Stimulated activated CD4-positive, alpha-beta T cell treated with anti-CD3 and anti-CD28 coated beads, Interleukin-1b, Interleukin-23, amount 100 ng/mL, for 1 hour (primary cell): ENCODE results near the gene DIPK1B.

ENCODE experiments used
- DNase-seq, 2 donors: peaks; one replicate each; pipeline ENCODE4 v3.0.0-alpha.2; 2020; ENCODE audit warnings: low read depth in 2 of 2

Gene DIPK1B

GRCh38 chr9:136766410-136767120 lies 54.2 kb downstream of the DIPK1B start:
- DNase-seq: peak in 1 of 2 donors; percentile 23

DNA sequence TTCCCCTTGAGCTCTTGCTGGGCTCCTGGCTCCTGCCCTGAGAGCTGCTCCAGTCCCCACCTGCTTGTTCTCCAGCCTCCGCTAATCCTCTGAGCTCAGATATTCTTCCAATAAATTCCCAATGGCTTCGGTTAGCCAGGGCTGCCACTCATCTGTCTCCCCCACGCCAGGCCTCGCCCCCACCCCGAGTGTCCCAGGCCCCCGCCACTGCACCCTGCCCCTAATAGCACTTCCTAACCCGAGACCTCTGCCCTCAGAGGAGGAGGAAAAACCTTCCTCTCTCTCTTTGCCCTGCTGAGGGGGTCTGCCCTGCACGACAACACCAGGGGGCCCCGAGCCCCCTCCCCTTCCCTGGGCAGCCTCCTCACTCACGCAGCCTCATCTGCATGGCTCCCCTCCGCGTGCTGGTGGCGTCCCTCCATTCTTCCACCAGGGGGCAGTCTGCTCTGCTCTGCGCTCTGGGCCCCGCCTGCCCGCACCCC lies 57.4 kb downstream of the DIPK1B start:
- no peak for DNase-seq

- no peak for DNase-seq
These were observed 59.6 kb downstream of the DIPK1B start for GRCh38 chr9:136771907-136772415.

DNA sequence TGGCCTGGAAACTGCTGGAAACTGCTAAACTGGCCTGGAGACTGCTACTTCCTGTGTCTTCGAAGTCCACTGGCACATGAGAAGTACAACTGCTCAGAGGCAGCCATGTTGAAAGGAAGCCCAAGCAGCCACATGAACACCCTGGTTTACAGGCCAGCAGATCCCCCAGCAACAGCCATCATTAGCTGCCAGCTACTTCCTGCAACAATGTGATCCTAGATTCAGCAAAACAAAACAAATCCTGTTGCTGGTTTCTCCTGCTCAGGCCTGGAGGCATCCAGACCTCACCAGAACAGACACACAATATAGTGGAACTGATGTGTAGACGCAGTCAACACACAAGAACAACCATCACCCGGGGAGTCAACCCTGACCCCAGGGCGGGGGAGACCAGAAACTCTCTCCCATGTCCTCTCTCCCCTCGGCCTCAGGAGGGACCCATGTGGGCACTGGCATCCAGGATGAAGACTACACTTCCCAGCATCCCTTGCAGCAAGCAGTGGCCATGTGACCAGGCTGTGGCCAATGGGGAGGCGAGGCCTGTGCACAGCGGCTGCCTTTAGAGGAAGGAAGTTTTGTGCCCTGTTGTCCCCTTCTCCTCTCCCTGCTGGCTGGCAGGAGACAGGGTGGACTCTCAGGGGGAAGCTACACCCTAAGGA lies 61.1 kb downstream of the DIPK1B start:
- no peak for DNase-seq
